GM18873 (cell line): Measurements from ENCODE around the gene DPYD.

ENCODE experiments used
- ATAC-seq: cut with Tn5 transposase; IDR thresholded peaks from one replicate; pipeline ENCODE4 v1.9.1; 2021; ENCODE audit warnings: mild to moderate bottlenecking, moderate library complexity, moderate number of reproducible peaks; ENCODE audit not compliant: unreplicated experiment, low FRiP score

Gene DPYD

GRCh38 chr1:97135972-97136371, 784.9 kb downstream of the DPYD start:
- no peak for ATAC-seq

- ATAC-seq, result no peak
These were observed 792.4 kb downstream of the DPYD start for GRCh38 chr1:97128426-97128825.

GRCh38 chr1:97123717-97124431, 797.0 kb downstream of the DPYD start:
- ATAC-seq, result no peak

GRCh38 chr1:97120806-97121205, 800.0 kb downstream of the DPYD start:
- no peak for ATAC-seq

GRCh38 chr1:97119260-97120158, 801.3 kb downstream of the DPYD start:
- ATAC-seq, result no peak

GRCh38 chr1:97114842-97115241, 806.0 kb downstream of the DPYD start:
- no peak for ATAC-seq

GRCh38 chr1:97112442-97112841, 808.4 kb downstream of the DPYD start:
- ATAC-seq, result no peak

GRCh38 chr1:97108179-97108578, 812.7 kb downstream of the DPYD start:
- ATAC-seq, result no peak

GRCh38 chr1:97105531-97105930, 815.3 kb downstream of the DPYD start:
- ATAC-seq, result no peak

- ATAC-seq, result no peak
These were observed 819.3 kb downstream of the DPYD start for GRCh38 chr1:97101509-97101908.

- ATAC-seq, result no peak
These were observed 823.4 kb downstream of the DPYD start for GRCh38 chr1:97097404-97097925.

GRCh38 chr1:97095764-97096163, 825.1 kb downstream of the DPYD start:
- ATAC-seq, result no peak

GRCh38 chr1:97094247-97094972, 826.4 kb downstream of the DPYD start:
- no peak for ATAC-seq

- no peak for ATAC-seq
These were observed 827.1 kb downstream of the DPYD start for GRCh38 chr1:97093741-97094140.

GRCh38 chr1:97092824-97093223, 828.0 kb downstream of the DPYD start:
- no peak for ATAC-seq

- ATAC-seq, result no peak
These were observed 829.2 kb downstream of the DPYD start for GRCh38 chr1:97091679-97092078.

- no peak for ATAC-seq
These were observed 829.6 kb downstream of the DPYD start for GRCh38 chr1:97091263-97091662.

GRCh38 chr1:97090725-97091124, 830.1 kb downstream of the DPYD start:
- no peak for ATAC-seq

GRCh38 chr1:97089173-97089572, 831.7 kb downstream of the DPYD start:
- no peak for ATAC-seq

GRCh38 chr1:97088391-97088790, 832.4 kb downstream of the DPYD start:
- no peak for ATAC-seq

- ATAC-seq, result no peak
These were observed 836.3 kb downstream of the DPYD start for GRCh38 chr1:97084546-97084945.
